ENCODE data around the gene GUCY1A2.
"Not testable (repeated sequence)": the region's sequence is repeated elsewhere in the genome, so short reads cannot be mapped to it uniquely, and the experiment has no call there.

DNA sequence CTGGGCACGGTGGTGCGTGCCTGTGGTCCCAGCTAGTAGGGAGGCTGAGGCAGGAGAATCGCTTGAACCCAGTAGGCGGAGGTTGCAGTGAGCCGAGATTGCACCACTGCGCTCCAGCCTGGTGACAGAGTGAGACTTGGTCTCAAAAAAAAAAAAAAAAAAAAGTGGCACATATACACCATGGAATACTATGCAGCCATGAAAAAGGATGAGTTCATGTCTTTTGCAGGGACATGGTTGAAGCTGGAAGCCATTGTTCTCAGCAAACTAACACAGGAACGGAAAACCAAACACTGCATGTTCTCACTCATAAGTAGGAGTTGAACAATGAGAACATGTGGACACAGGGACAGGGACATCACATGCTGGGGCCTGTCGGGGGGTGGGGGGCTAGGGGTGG, 241.0 kb downstream of the GUCY1A2 start:
- TF ChIP-seq POLR2A (IDR thresholded peaks at IDR 0.05; ENCODE audit: low read depth, low read length); POLR2AphosphoS5 (IDR thresholded peaks at IDR 0.05; ENCODE audit: low read depth, low read length); TAF1 (IDR thresholded peaks at IDR 0.05; ENCODE audit: low read depth, low read length); SPI1 (IDR thresholded peaks at IDR 0.05; ENCODE audit: low read depth, low read length); POU2F2 (IDR thresholded peaks at IDR 0.05; ENCODE audit: low read depth, low read length); PAX5 (IDR thresholded peaks at IDR 0.05; ENCODE audit: insufficient read depth, low read length, severe bottlenecking): not testable (repeated sequence)
